DND-41 (cell line): Measurements from ENCODE around the gene NEURL1B.

ENCODE experiments used
- ATAC-seq: fragments of 200-7000 bp; cut with Tn5 transposase; 3 replicates; pipeline ENCODE4 v1.9.1; 2021; ENCODE audit warnings: low read depth; ENCODE audit not compliant: insufficient read depth
- DNase-seq: peaks from one replicate; pipeline ENCODE4 v3.0.0-alpha.2; 2020
- H2AFZ ChIP-seq: 2 replicates; pipeline ENCODE4 v1.6.0; 2012; ENCODE audit warnings: low read depth, low read length
- H3K27ac ChIP-seq: 2 replicates; pipeline ENCODE4 v1.5.1; 2012; ENCODE audit warnings: low read length, inconsistent platforms
- H3K27me3 ChIP-seq: fragments of 200-600 bp; sonication (generic); 2 replicates; pipeline ENCODE4 v1.6.0; 2012; ENCODE audit warnings: low read length, mild to moderate bottlenecking, inconsistent platforms; ENCODE audit not compliant: insufficient read depth, poor library complexity
- H3K36me3 ChIP-seq: 2 replicates; pipeline ENCODE4 v1.5.1; 2012; ENCODE audit warnings: low read length, inconsistent platforms; ENCODE audit not compliant: insufficient read depth
- H3K4me1 ChIP-seq: 2 replicates; pipeline ENCODE4 v1.5.1; 2012; ENCODE audit warnings: mild to moderate bottlenecking, low read length; ENCODE audit not compliant: insufficient read depth
- H3K4me2 ChIP-seq: 2 replicates; pipeline ENCODE4 v1.6.0; 2012; ENCODE audit warnings: mild to moderate bottlenecking, moderate library complexity, low read length, inconsistent platforms; ENCODE audit not compliant: insufficient read depth
- H3K4me3 ChIP-seq, 2 experiments: fragments of 200-600 bp in 1 of 2; shearing (Covaris generic) in 1 of 2; 2 replicates each; pipeline ENCODE4 v1.5.1; 2012 to 2016; ENCODE audit warnings: inconsistent platforms in 2 of 2, low read length in 2 of 2, mild to moderate bottlenecking in 2 of 2, low read depth in 1 of 2, moderate library complexity in 1 of 2
- H3K79me2 ChIP-seq: 2 replicates; pipeline ENCODE4 v1.6.0; 2012; ENCODE audit warnings: low read length, inconsistent platforms; ENCODE audit not compliant: insufficient read depth
- H3K9ac ChIP-seq: 2 replicates; pipeline ENCODE4 v1.6.0; 2012; ENCODE audit warnings: low read depth, mild to moderate bottlenecking, inconsistent platforms, low read length, moderate library complexity
- H3K9me3 ChIP-seq: 2 replicates; pipeline ENCODE4 v1.5.1; 2012; ENCODE audit warnings: low read length, moderate library complexity, mild to moderate bottlenecking, inconsistent platforms; ENCODE audit not compliant: insufficient read depth, severe bottlenecking
- H4K20me1 ChIP-seq: 2 replicates; pipeline ENCODE4 v1.6.0; 2012; ENCODE audit warnings: low read length; ENCODE audit not compliant: insufficient read depth
- EZH2 ChIP-seq: IDR thresholded peaks from 3 replicates; pipeline ENCODE4 v1.6.1; 2012; ENCODE audit warnings: borderline replicate concordance, low read depth, mild to moderate bottlenecking, moderate library complexity, low read length, inconsistent platforms; ENCODE audit not compliant: severe bottlenecking
- TF ChIP-seq, protein P1 (sequence below): IDR thresholded peaks from 2 replicates; pipeline ENCODE4 v1.5.1; 2012; ENCODE audit warnings: borderline replicate concordance, low read length, moderate library complexity, mild to moderate bottlenecking; ENCODE audit not compliant: poor library complexity, severe bottlenecking; ENCODE audit errors: extremely low read depth

NEURL1B gene

DNA sequence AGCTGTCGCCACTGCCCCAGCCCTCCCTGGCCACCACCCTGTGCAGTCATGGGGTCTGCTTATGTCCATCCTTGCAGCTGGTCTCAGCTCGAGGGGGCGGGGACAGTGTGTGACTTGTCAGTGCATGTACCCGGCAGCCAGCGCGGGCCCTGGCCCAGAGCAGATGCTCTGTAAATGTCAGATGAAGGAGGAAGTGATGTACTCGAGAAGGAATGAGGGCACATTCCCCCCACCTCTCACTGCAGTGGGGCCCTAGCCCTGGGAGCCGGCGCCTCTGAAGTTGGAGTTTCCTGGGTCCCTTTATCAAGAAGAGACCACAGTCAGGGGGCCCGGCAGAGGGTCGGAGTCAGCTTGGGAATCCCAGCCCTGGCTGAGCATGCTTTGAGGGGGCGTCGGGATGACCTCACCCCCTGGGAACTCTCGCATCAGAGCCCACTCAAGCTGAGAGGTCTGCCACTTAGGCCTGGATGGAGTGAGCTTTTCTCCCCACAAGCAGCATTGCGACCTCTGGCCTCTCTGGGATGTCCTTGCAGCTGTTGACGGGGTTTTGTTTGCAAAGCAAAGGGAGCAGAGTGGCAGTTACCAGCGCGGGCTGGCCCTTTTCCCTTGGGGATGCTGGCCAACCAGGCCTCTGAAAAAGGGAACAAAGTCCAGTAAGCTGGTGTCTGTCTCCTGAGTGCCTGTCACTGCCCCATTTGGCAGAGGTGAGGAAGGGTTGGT, 19.0 kb downstream of the NEURL1B start:
- H3K27ac ChIP-seq = no peak overlapping the region
- H3K27me3 ChIP-seq = no peaks in the 10 kb centered on the region
- TF ChIP-seq, protein P1, sequence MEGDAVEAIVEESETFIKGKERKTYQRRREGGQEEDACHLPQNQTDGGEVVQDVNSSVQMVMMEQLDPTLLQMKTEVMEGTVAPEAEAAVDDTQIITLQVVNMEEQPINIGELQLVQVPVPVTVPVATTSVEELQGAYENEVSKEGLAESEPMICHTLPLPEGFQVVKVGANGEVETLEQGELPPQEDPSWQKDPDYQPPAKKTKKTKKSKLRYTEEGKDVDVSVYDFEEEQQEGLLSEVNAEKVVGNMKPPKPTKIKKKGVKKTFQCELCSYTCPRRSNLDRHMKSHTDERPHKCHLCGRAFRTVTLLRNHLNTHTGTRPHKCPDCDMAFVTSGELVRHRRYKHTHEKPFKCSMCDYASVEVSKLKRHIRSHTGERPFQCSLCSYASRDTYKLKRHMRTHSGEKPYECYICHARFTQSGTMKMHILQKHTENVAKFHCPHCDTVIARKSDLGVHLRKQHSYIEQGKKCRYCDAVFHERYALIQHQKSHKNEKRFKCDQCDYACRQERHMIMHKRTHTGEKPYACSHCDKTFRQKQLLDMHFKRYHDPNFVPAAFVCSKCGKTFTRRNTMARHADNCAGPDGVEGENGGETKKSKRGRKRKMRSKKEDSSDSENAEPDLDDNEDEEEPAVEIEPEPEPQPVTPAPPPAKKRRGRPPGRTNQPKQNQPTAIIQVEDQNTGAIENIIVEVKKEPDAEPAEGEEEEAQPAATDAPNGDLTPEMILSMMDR = no peak
- TF ChIP-seq EZH2 = no peak

DNA sequence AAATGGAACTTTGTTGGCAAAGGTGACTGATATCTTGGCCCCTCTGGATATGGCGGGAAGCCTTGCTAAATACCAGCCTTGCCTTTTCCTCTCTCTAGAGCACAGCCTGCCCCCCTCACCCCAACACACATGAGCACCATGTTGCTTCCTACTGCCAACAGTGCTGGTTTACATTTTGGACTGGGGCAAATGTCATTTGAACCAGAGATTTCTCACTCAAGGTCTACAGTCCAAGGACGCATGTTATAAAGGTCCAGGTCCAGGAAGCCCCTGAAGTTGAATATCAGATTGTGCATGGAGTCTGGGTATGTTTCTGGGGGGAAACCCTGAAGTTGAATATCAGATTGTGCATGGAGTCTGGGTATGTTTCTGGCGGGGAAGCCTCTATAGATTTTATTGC, 19.9 kb downstream of the NEURL1B start:
- no peak for ATAC-seq

More for the DNA sequence above, 19.0 kb downstream of the NEURL1B start:
- Histone ChIP-seq H3K9me3 (peaks cover 11% of the 10 kb centered on the region), H3K36me3 (no peaks in the 10 kb centered on the region), H3K4me3 (no peak overlapping the region), H3K4me2 (no peak overlapping the region), H4K20me1 (no peaks in the 10 kb centered on the region), H3K4me1 (no peaks in the 10 kb centered on the region), H2AFZ (no peak overlapping the region), H3K9ac (no peak overlapping the region), H3K79me2 (no peaks in the 10 kb centered on the region)
- no peak for DNase-seq
- ATAC-seq = no peak

DNA sequence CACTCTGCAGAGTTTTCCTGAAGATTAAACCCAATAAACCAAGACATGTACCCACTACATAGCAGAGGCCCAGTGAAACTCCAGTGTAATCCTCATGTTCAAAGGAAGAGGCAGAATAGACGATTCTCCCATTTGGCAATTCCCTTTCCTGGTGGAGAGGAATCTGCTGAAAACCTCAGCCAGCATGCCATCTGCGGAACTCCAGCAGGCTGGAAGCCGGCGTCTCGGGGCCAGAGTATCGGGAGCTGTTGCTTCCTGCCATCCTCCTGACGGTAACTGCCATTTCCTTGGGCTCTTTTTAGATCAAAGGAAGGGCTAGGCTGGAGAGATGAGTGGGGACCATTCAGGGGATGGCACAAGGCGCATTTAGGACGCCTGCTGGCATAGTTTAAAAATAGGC, 20.5 kb downstream of the NEURL1B start:
- Histone ChIP-seq H3K36me3 (no peaks in the 10 kb centered on the region), H3K4me1 (no peaks in the 10 kb centered on the region), H4K20me1 (no peaks in the 10 kb centered on the region), H3K4me3 (no peak overlapping the region), H3K79me2 (no peaks in the 10 kb centered on the region), H3K27ac (no peak overlapping the region), H3K9me3 (no peaks in the 10 kb centered on the region), H3K9ac (no peak overlapping the region), H3K4me2 (no peak overlapping the region), H2AFZ (no peak overlapping the region), H3K27me3 (no peaks in the 10 kb centered on the region)
- DNase-seq (no peak), ATAC-seq (no peak)
- TF ChIP-seq, protein P1 = no peak

More for the DNA sequence above, 19.9 kb downstream of the NEURL1B start:
- Histone ChIP-seq H3K27ac (no peak overlapping the region), H3K4me2 (no peak overlapping the region), H4K20me1 (no peaks in the 10 kb centered on the region), H3K9ac (no peak overlapping the region), H3K4me3 (no peak overlapping the region), H2AFZ (no peak overlapping the region), H3K27me3 (no peaks in the 10 kb centered on the region), H3K9me3 (peaks cover 2% of the 10 kb centered on the region), H3K36me3 (no peaks in the 10 kb centered on the region), H3K4me1 (no peaks in the 10 kb centered on the region), H3K79me2 (no peaks in the 10 kb centered on the region)
- TF ChIP-seq, protein P1 = no peak
- TF ChIP-seq EZH2 = no peak
- no peak for DNase-seq

DNA sequence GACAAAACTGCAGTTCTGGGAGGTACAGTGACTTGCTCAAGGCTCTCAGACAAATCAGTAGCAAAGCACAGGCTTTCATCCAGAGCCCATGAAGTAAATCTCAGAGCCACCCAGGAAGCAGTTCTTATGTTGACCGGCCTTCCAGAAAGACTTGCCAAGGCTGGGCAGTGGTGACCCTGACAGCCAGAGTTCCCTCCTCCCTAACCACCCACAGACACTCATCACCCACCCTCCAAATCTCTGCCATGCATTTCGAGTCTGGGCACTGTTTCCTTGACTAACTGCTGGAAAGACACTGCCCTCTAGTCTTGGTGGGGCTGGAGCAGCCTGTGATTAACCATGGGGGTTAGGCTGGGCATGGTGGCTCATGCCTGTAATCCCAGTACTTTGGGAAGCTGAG, 21.5 kb downstream of the NEURL1B start:
- Histone ChIP-seq H3K4me3 (no peak overlapping the region), H3K27ac (no peak overlapping the region), H3K36me3 (no peaks in the 10 kb centered on the region), H3K9me3 (no peaks in the 10 kb centered on the region), H3K79me2 (no peaks in the 10 kb centered on the region), H2AFZ (no peak overlapping the region), H3K27me3 (no peaks in the 10 kb centered on the region), H4K20me1 (no peaks in the 10 kb centered on the region), H3K9ac (no peak overlapping the region), H3K4me2 (no peak overlapping the region), H3K4me1 (no peaks in the 10 kb centered on the region)
- ATAC-seq (no peak), DNase-seq (no peak)
- TF ChIP-seq, protein P1 = no peak
- TF ChIP-seq EZH2 = no peak
